ENCODE measurements around the gene MYO18A. TPM values are rescaled to one million over a fixed set of nuclear protein-coding genes. Genes with fewer than 3 reads are reported as not detected.

Gene MYO18A
- total RNA-seq, 1 experiment from 2014 or later: 13.5 TPM

GRCh38 chr17:29124135-29124924, 55.9 kb downstream of the MYO18A start:
- DNase-seq: peak; percentile 89
- Histone ChIP-seq H3K27me3 (ENCODE audit: control insufficient read depth, insufficient read depth, low read length) (no peaks in the 10 kb centered on the region), H3K36me3 (replicated peaks; ENCODE audit: control insufficient read depth, insufficient read depth, low read length) (peaks cover 3% of the 10 kb centered on the region), H3K4me3 (ENCODE audit: insufficient read depth, low read depth, low read length) (no peak overlapping the region)

- no peak overlapping the region for H3K4me3 ChIP-seq (ENCODE audit: insufficient read depth, low read depth, low read length)
- H3K27me3 ChIP-seq (ENCODE audit: control insufficient read depth, insufficient read depth, low read length): no peaks in the 10 kb centered on the region
- peaks cover 8% of the 10 kb centered on the region for H3K36me3 ChIP-seq (replicated peaks; ENCODE audit: control insufficient read depth, insufficient read depth, low read length)
- no peak for DNase-seq
These were observed 57.1 kb downstream of the MYO18A start for GRCh38 chr17:29123111-29123510.

GRCh38 chr17:29121442-29121841, 58.8 kb downstream of the MYO18A start:
- H3K36me3 ChIP-seq (replicated peaks; ENCODE audit: control insufficient read depth, insufficient read depth, low read length): peaks cover 8% of the 10 kb centered on the region
- H3K27me3 ChIP-seq (ENCODE audit: control insufficient read depth, insufficient read depth, low read length): no peaks in the 10 kb centered on the region
- DNase-seq: no peak
- no peak overlapping the region for H3K4me3 ChIP-seq (ENCODE audit: insufficient read depth, low read depth, low read length)

GRCh38 chr17:29120433-29120832, 59.8 kb downstream of the MYO18A start:
- DNase-seq: no peak
- H3K4me3 ChIP-seq (ENCODE audit: insufficient read depth, low read depth, low read length): no peak overlapping the region
- H3K36me3 ChIP-seq (replicated peaks; ENCODE audit: control insufficient read depth, insufficient read depth, low read length): peaks cover 8% of the 10 kb centered on the region
- H3K27me3 ChIP-seq (ENCODE audit: control insufficient read depth, insufficient read depth, low read length): no peaks in the 10 kb centered on the region

GRCh38 chr17:29119265-29119664, 60.9 kb downstream of the MYO18A start:
- no peaks in the 10 kb centered on the region for H3K27me3 ChIP-seq (ENCODE audit: control insufficient read depth, insufficient read depth, low read length)
- no peak overlapping the region for H3K4me3 ChIP-seq (ENCODE audit: insufficient read depth, low read depth, low read length)
- no peak for DNase-seq
- H3K36me3 ChIP-seq (replicated peaks; ENCODE audit: control insufficient read depth, insufficient read depth, low read length): peaks cover 9% of the 10 kb centered on the region

GRCh38 chr17:29116804-29117753, 63.1 kb downstream of the MYO18A start:
- peaks cover 9% of the 10 kb centered on the region for H3K36me3 ChIP-seq (replicated peaks; ENCODE audit: control insufficient read depth, insufficient read depth, low read length)
- H3K4me3 ChIP-seq (ENCODE audit: insufficient read depth, low read depth, low read length): no peak overlapping the region
- H3K27me3 ChIP-seq (ENCODE audit: control insufficient read depth, insufficient read depth, low read length): no peaks in the 10 kb centered on the region
- peak; percentile 93 for DNase-seq

- peak; percentile 96 for DNase-seq
- H3K36me3 ChIP-seq (replicated peaks; ENCODE audit: control insufficient read depth, insufficient read depth, low read length): peaks cover 9% of the 10 kb centered on the region
- H3K27me3 ChIP-seq (ENCODE audit: control insufficient read depth, insufficient read depth, low read length): no peaks in the 10 kb centered on the region
- H3K4me3 ChIP-seq (ENCODE audit: insufficient read depth, low read depth, low read length): no peak overlapping the region
These were observed 64.0 kb downstream of the MYO18A start for GRCh38 chr17:29115961-29116803.

GRCh38 chr17:29115435-29115834, 64.8 kb downstream of the MYO18A start:
- H3K4me3 ChIP-seq (ENCODE audit: insufficient read depth, low read depth, low read length): no peak overlapping the region
- no peak for DNase-seq
- no peaks in the 10 kb centered on the region for H3K27me3 ChIP-seq (ENCODE audit: control insufficient read depth, insufficient read depth, low read length)
- H3K36me3 ChIP-seq (replicated peaks; ENCODE audit: control insufficient read depth, insufficient read depth, low read length): peaks cover 6% of the 10 kb centered on the region

- Histone ChIP-seq H3K36me3 (replicated peaks; ENCODE audit: control insufficient read depth, insufficient read depth, low read length) (peaks cover 5% of the 10 kb centered on the region), H3K27me3 (ENCODE audit: control insufficient read depth, insufficient read depth, low read length) (no peaks in the 10 kb centered on the region), H3K4me3 (ENCODE audit: insufficient read depth, low read depth, low read length) (no peak overlapping the region)
- DNase-seq: no peak
These were observed 66.1 kb downstream of the MYO18A start for GRCh38 chr17:29114141-29114540.

GRCh38 chr17:29113334-29113733, 66.9 kb downstream of the MYO18A start:
- H3K27me3 ChIP-seq (ENCODE audit: control insufficient read depth, insufficient read depth, low read length): no peaks in the 10 kb centered on the region
- H3K4me3 ChIP-seq (ENCODE audit: insufficient read depth, low read depth, low read length): no peak overlapping the region
- peaks cover 1% of the 10 kb centered on the region for H3K36me3 ChIP-seq (replicated peaks; ENCODE audit: control insufficient read depth, insufficient read depth, low read length)
- peak; percentile 81 for DNase-seq

- DNase-seq: no peak
- no peaks in the 10 kb centered on the region for H3K27me3 ChIP-seq (ENCODE audit: control insufficient read depth, insufficient read depth, low read length)
These were observed 67.4 kb downstream of the MYO18A start for GRCh38 chr17:29112771-29113295.

GRCh38 chr17:29111816-29112499, 68.2 kb downstream of the MYO18A start:
- Histone ChIP-seq H3K4me3 (ENCODE audit: insufficient read depth, low read depth, low read length) (no peak overlapping the region), H3K36me3 (replicated peaks; ENCODE audit: control insufficient read depth, insufficient read depth, low read length) (peaks cover 1% of the 10 kb centered on the region), H3K27me3 (ENCODE audit: control insufficient read depth, insufficient read depth, low read length) (no peaks in the 10 kb centered on the region)
- peak; percentile 93 for DNase-seq

More at GRCh38 chr17:29112771-29113295, 67.4 kb downstream of the MYO18A start:
- H3K36me3 ChIP-seq (replicated peaks; ENCODE audit: control insufficient read depth, insufficient read depth, low read length): peaks cover 1% of the 10 kb centered on the region
- no peak overlapping the region for H3K4me3 ChIP-seq (ENCODE audit: insufficient read depth, low read depth, low read length)

- DNase-seq: no peak
- Histone ChIP-seq H3K27me3 (ENCODE audit: control insufficient read depth, insufficient read depth, low read length) (no peaks in the 10 kb centered on the region), H3K4me3 (ENCODE audit: insufficient read depth, low read depth, low read length) (no peak overlapping the region), H3K36me3 (replicated peaks; ENCODE audit: control insufficient read depth, insufficient read depth, low read length) (peaks cover 1% of the 10 kb centered on the region)
These were observed 69.8 kb downstream of the MYO18A start for GRCh38 chr17:29110372-29110757.
